ENCODE results near the gene FHL2. TPM values are rescaled to one million over a fixed set of nuclear protein-coding genes. Genes with fewer than 3 reads are reported as not detected.

Gene FHL2
- total RNA-seq, 2 experiments from 2014 or later: not detected

DNA sequence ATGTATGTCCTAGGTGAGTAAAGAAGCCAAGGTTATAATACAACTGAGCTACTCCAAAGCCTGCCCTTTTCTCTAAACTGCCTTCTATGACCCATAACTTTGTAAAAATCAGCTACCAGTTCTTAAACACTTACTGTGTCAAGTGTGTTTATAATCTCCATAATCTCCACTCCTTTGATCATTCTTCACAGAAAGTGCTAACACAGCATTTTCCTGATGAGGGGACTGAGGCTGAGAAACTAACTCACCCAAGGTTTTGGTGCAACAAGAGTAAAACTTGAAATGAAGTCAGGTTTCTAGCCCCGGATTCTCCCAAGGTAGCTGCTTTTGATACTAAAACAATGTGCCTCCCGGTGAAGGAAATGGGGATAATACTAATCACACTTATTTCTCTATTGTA lies 63.4 kb downstream of the FHL2 start:
- Histone ChIP-seq H3K4me1 (ENCODE audit: insufficient read depth, low read length, poor library complexity, severe bottlenecking) (peaks cover 25% of the 10 kb centered on the region), H3K36me3 (ENCODE audit: insufficient read depth, low read length) (peaks cover 23% of the 10 kb centered on the region), H3K4me3 (ENCODE audit: low read depth, low read length, poor library complexity, severe bottlenecking) (no peak overlapping the region), H4K20me1 (ENCODE audit: insufficient read depth, low read length) (0 out of 2 replicates have a peak, but pooled peaks cover 6% of the 10 kb centered on the region), H3K9me2 (ENCODE audit: insufficient read depth, low read length) (no peaks in the 10 kb centered on the region), H3K9me3 (ENCODE audit: low read length) (no peaks in the 10 kb centered on the region), H2AFZ (ENCODE audit: low read length) (no peak overlapping the region), H3K4me2 (ENCODE audit: low read length) (no peak overlapping the region), H3K27ac (ENCODE audit: low read depth, low read length, poor library complexity, severe bottlenecking) (no peak overlapping the region), H3K79me2 (ENCODE audit: insufficient read depth, low read depth, low read length) (peaks cover 43% of the 10 kb centered on the region)
- TF ChIP-seq, protein P1, sequence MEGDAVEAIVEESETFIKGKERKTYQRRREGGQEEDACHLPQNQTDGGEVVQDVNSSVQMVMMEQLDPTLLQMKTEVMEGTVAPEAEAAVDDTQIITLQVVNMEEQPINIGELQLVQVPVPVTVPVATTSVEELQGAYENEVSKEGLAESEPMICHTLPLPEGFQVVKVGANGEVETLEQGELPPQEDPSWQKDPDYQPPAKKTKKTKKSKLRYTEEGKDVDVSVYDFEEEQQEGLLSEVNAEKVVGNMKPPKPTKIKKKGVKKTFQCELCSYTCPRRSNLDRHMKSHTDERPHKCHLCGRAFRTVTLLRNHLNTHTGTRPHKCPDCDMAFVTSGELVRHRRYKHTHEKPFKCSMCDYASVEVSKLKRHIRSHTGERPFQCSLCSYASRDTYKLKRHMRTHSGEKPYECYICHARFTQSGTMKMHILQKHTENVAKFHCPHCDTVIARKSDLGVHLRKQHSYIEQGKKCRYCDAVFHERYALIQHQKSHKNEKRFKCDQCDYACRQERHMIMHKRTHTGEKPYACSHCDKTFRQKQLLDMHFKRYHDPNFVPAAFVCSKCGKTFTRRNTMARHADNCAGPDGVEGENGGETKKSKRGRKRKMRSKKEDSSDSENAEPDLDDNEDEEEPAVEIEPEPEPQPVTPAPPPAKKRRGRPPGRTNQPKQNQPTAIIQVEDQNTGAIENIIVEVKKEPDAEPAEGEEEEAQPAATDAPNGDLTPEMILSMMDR (conservative IDR thresholded peaks at IDR 0.05; ENCODE audit: low read length): no peak
- no peak for TF ChIP-seq EZH2phosphoT487 (IDR thresholded peaks at IDR 0.05; ENCODE audit: borderline replicate concordance, low read depth, low read length)
- DNase-seq (ENCODE audit: low spot score): no peak
- ChIA-PET CTCF (ENCODE audit: unreplicated experiment) (no interaction called here), POLR2A (interaction anchor here (0.9 kb wide), 1 partner anchor 20 kb away, joined by 4 read pairs; no protein-coding TSS in a partner anchor)
- intact Hi-C loops (cut with micrococcal nuclease; ENCODE audit: unreplicated experiment): loop anchor here (10.0 kb wide), 1 partner anchor 859 kb away; the partner anchor contains the start of gene UXS1
- BruUV-seq (replicated peaks): no TSS peak

DNA sequence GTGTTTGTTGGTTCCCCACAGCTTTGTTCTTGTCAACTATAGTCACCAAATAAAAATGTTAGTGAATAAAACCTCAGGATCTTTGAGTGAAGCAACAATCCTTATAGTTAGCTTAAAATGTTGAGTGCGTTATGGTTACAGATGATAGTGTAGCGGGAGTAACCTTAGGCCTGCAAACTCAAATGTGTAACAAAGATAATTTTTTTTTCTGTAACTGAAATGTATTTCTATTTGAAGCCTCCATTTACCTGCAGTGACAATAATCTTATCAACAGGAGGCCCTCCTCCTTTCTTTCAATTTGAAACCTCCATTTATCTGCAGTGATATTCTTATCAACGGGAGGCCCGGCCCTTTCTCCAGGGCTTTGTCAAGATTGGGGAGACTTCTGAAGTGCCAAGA lies 64.6 kb downstream of the FHL2 start:
- peaks cover 32% of the 10 kb centered on the region for H3K79me2 ChIP-seq (ENCODE audit: insufficient read depth, low read depth, low read length)
- H2AFZ ChIP-seq (ENCODE audit: low read length): no peak overlapping the region
- H3K36me3 ChIP-seq (ENCODE audit: insufficient read depth, low read length): peaks cover 10% of the 10 kb centered on the region
- ChIA-PET CTCF (ENCODE audit: unreplicated experiment) (no interaction called here), POLR2A (no interaction called here)
- intact Hi-C loops (cut with micrococcal nuclease; ENCODE audit: unreplicated experiment): loop anchor here (10.0 kb wide), 1 partner anchor 861 kb away; the partner anchor contains the start of gene UXS1
- no TSS peak for BruUV-seq (replicated peaks)
- no peak overlapping the region for H3K4me2 ChIP-seq (ENCODE audit: low read length)
- no peak overlapping the region for H3K27ac ChIP-seq (ENCODE audit: low read depth, low read length, poor library complexity, severe bottlenecking)
- DNase-seq (ENCODE audit: low spot score): no peak
- H3K4me1 ChIP-seq (ENCODE audit: insufficient read depth, low read length, poor library complexity, severe bottlenecking): peaks cover 30% of the 10 kb centered on the region
- no peaks in the 10 kb centered on the region for H3K9me2 ChIP-seq (ENCODE audit: insufficient read depth, low read length)
- TF ChIP-seq, protein P1 (conservative IDR thresholded peaks at IDR 0.05; ENCODE audit: low read length): no peak
- no peak for TF ChIP-seq EZH2phosphoT487 (IDR thresholded peaks at IDR 0.05; ENCODE audit: borderline replicate concordance, low read depth, low read length)
- H4K20me1 ChIP-seq (ENCODE audit: insufficient read depth, low read length): 0 out of 2 replicates have a peak, but pooled peaks cover 6% of the 10 kb centered on the region
- no peaks in the 10 kb centered on the region for H3K9me3 ChIP-seq (ENCODE audit: low read length)
- H3K4me3 ChIP-seq (ENCODE audit: low read depth, low read length, poor library complexity, severe bottlenecking): no peak overlapping the region

DNA sequence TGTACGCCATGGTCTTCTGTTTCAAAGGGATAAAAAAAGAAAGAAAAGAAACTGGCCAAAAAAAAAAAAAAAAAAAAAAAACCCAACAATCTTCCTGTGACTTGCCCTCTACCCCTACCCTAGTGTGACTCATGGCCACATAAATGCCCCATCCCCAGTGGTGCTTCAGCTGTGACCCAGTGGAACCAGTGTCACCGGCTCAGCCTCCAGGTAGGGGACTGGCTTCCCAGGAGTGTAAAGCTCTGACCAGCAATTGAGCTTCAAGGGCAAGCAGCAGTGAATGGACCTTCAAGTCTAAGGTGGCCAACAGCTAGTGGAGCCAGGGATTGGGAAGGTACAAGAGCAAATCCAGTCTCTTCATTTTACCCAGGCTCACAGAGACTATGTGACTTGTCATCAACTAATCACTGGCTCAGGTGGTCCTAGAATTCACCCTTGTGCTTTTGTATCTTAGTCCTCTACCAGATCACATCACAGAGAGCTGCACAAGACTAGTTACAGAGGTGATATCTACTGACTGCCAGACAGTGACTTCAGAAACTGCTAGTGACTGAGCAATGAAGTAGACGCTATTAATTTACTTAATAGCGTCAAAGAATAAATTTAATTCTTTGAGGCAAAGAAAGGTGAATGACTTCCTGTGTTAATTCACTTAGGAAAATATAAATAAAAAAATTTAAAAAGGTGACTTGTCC lies 68.0 kb downstream of the FHL2 start:
- Histone ChIP-seq H3K9me3 (ENCODE audit: low read length) (no peaks in the 10 kb centered on the region), H3K4me2 (ENCODE audit: low read length) (peak overlapping the region; percentile 93; the same call in 1 of the 2 replicates), H4K20me1 (ENCODE audit: insufficient read depth, low read length) (peaks cover 7% of the 10 kb centered on the region; the same call in 1 of the 2 replicates), H2AFZ (ENCODE audit: low read length) (0 out of 2 replicates have a peak overlapping the region, but pooled peaks have one; percentile 95), H3K9me2 (ENCODE audit: insufficient read depth, low read length) (no peaks in the 10 kb centered on the region), H3K27ac (ENCODE audit: low read depth, low read length, poor library complexity, severe bottlenecking) (no peak overlapping the region), H3K79me2 (ENCODE audit: insufficient read depth, low read depth, low read length) (peaks cover 37% of the 10 kb centered on the region), H3K36me3 (ENCODE audit: insufficient read depth, low read length) (peaks cover 19% of the 10 kb centered on the region), H3K4me1 (ENCODE audit: insufficient read depth, low read length, poor library complexity, severe bottlenecking) (peaks cover 22% of the 10 kb centered on the region), H3K4me3 (ENCODE audit: low read depth, low read length, poor library complexity, severe bottlenecking) (no peak overlapping the region)
- DNase-seq (ENCODE audit: low spot score): no peak
- TSS peak; percentile 71 for BruUV-seq (replicated peaks)
- ChIA-PET CTCF (ENCODE audit: unreplicated experiment) (interaction anchor here (1.0 kb wide), 1 partner anchor 11 kb away, joined by 3 read pairs; no protein-coding TSS in a partner anchor), POLR2A (interaction anchor here (0.6 to 1.5 kb wide), 7 partner anchors 11 to 501 kb away, joined by 3 to 8 read pairs (median 3); no protein-coding TSS in a partner anchor)
- TF ChIP-seq, protein P1 (conservative IDR thresholded peaks at IDR 0.05; ENCODE audit: low read length): no peak
- TF ChIP-seq EZH2phosphoT487 (IDR thresholded peaks at IDR 0.05; ENCODE audit: borderline replicate concordance, low read depth, low read length): no peak
- intact Hi-C loops (cut with micrococcal nuclease; ENCODE audit: unreplicated experiment): loop anchor here (10.0 kb wide), 1 partner anchor 864 kb away; the partner anchor contains the start of gene UXS1

All from OCI-LY7 (cell line).